Endothelial cell of umbilical vein (primary cell): ENCODE results near the gene STXBP2. TPM values are rescaled to one million over a fixed set of nuclear protein-coding genes. Genes with fewer than 3 reads are reported as not detected.

ENCODE experiments used
- BruUV-seq: library from RNA; stranded (reverse); fragments of 400-500 nt; replicated peaks from 2 replicates; lab custom pipeline; 2021; lab: Mats Ljungman, UMichigan
- CTCF ChIA-PET: fragments of 300-600, 350-600 bp; sonication (Branson Sonifier 250); formaldehyde crosslinking; loops from one replicate; lab custom pipeline; 2021; ENCODE audit warnings: antibody characterized with exemption, inconsistent platforms; lab: Charles Lee
- POLR2A ChIA-PET: fragments of 300-600, 350-600 bp; sonication (Branson Sonifier 250); formaldehyde crosslinking; loops from one replicate; lab custom pipeline; 2021; ENCODE audit warnings: antibody characterized with exemption, inconsistent platforms; lab: Charles Lee
- DNase-seq: peaks from one replicate; pipeline ENCODE4 v3.0.0-alpha.2; 2011; ENCODE audit warnings: low read depth, low spot score
- FAIRE-seq: peaks from 2 replicates; lab custom pipeline; 2011; peaks lifted over from hg19 to GRCh38; lab: Jason Lieb, UNC
- H2AFZ ChIP-seq: 2 replicates; pipeline ENCODE4 v1.6.0; 2012; ENCODE audit warnings: low read depth, low read length, control low read depth, inconsistent platforms
- H3K27ac ChIP-seq: 2 replicates; pipeline ENCODE4 v1.5.1; 2011; ENCODE audit warnings: low read depth, mild to moderate bottlenecking, control low read depth, low read length, moderate library complexity; ENCODE audit not compliant: insufficient read depth
- H3K27me3 ChIP-seq, 2 experiments: 2 replicates each; pipeline versions ENCODE4 v1.6.0 to v1.6.1; 2011; ENCODE audit warnings: low read length in 2 of 2, mixed read lengths in 1 of 2; ENCODE audit not compliant: control insufficient read depth in 2 of 2, insufficient read depth in 2 of 2
- H3K36me3 ChIP-seq, 2 experiments: 2 replicates in 1 of 2; 3 replicates in 1 of 2; pipeline ENCODE4 v1.5.1; 2011; ENCODE audit warnings: low read length in 2 of 2, mild to moderate bottlenecking in 1 of 2, moderate library complexity in 1 of 2; ENCODE audit not compliant: control insufficient read depth in 2 of 2, insufficient read depth in 2 of 2; ENCODE audit errors: extremely low read depth in 1 of 2
- H3K4me1 ChIP-seq: 3 replicates; pipeline ENCODE4 v1.5.1; 2011; ENCODE audit warnings: mild to moderate bottlenecking, low read length; ENCODE audit not compliant: control insufficient read depth, insufficient read depth; ENCODE audit errors: extremely low read depth
- H3K4me2 ChIP-seq: 2 replicates; pipeline ENCODE4 v1.6.1; 2011; ENCODE audit warnings: low read length, control low read depth, mixed read lengths; ENCODE audit not compliant: insufficient read depth
- H3K4me3 ChIP-seq, 3 experiments: fragments of 200-600 bp in 1 of 3; sonication (generic), shearing (Covaris generic) in 1 of 3; replicated peaks in 1 of 3; 2 replicates each; pipeline ENCODE4 v1.5.1; 2011 to 2016; ENCODE audit warnings: control low read depth in 3 of 3, low read length in 3 of 3, mild to moderate bottlenecking in 2 of 3, inconsistent platforms in 1 of 3, low read depth in 1 of 3, moderate library complexity in 1 of 3; ENCODE audit not compliant: insufficient read depth in 1 of 3
- H3K79me2 ChIP-seq: 2 replicates; pipeline ENCODE4 v1.6.0; 2012; ENCODE audit warnings: low read length, inconsistent platforms; ENCODE audit not compliant: control insufficient read depth, insufficient read depth
- H3K9ac ChIP-seq: replicated peaks from 2 replicates; pipeline ENCODE3; 2011; ENCODE audit warnings: low read length, control low read depth; ENCODE audit not compliant: insufficient read depth; ENCODE audit errors: extremely low read depth
- H3K9me1 ChIP-seq: replicated peaks from 3 replicates; pipeline ENCODE4 v1.6.0; 2011; ENCODE audit warnings: mild to moderate bottlenecking, low read length; ENCODE audit not compliant: control insufficient read depth, insufficient read depth; ENCODE audit errors: extremely low read depth
- H3K9me3 ChIP-seq: replicated peaks from 2 replicates; pipeline ENCODE4 v1.5.1; 2012; ENCODE audit warnings: low read length, inconsistent platforms; ENCODE audit not compliant: control insufficient read depth, insufficient read depth
- H4K20me1 ChIP-seq: replicated peaks from 2 replicates; pipeline ENCODE3; 2011; ENCODE audit warnings: mild to moderate bottlenecking, low read length; ENCODE audit not compliant: control insufficient read depth, insufficient read depth; ENCODE audit errors: extremely low read depth
- EZH2 ChIP-seq: IDR thresholded peaks from 2 replicates; pipeline ENCODE4 v1.6.1; 2012; ENCODE audit warnings: borderline replicate concordance, low read depth, mild to moderate bottlenecking, moderate library complexity, low read length, inconsistent platforms; ENCODE audit not compliant: severe bottlenecking
- FOS ChIP-seq: IDR thresholded peaks from 2 replicates; pipeline ENCODE4 v1.6.1; 2011; ENCODE audit warnings: mild to moderate bottlenecking, low read length, moderate library complexity, borderline replicate concordance; ENCODE audit not compliant: insufficient read depth
- GATA2 ChIP-seq: IDR thresholded peaks from 2 replicates; pipeline ENCODE4 v1.7.0; 2011; ENCODE audit warnings: low read depth, mild to moderate bottlenecking, moderate library complexity, mixed read lengths, low read length; ENCODE audit not compliant: insufficient read length, insufficient read depth
- JUN ChIP-seq: IDR thresholded peaks from 2 replicates; pipeline ENCODE4 v1.6.1; 2011; ENCODE audit warnings: borderline replicate concordance, low read depth; ENCODE audit not compliant: insufficient read length, insufficient read depth
- MAX ChIP-seq: IDR thresholded peaks from 2 replicates; pipeline ENCODE4 v1.6.1; 2011; ENCODE audit not compliant: insufficient read depth, insufficient read length
- MYC ChIP-seq: IDR thresholded peaks from one replicate; pipeline ENCODE4 v1.6.1; 2011; ENCODE audit warnings: mild to moderate bottlenecking, low read depth, low read length
- POLR2A ChIP-seq: IDR thresholded peaks from 2 replicates; pipeline ENCODE4 v1.6.1; 2012; ENCODE audit warnings: low read depth, mild to moderate bottlenecking, control low read depth, low read length
- POLR2AphosphoS5 ChIP-seq: IDR thresholded peaks from 2 replicates; pipeline ENCODE4 v1.6.1; 2012; ENCODE audit warnings: low read depth, mild to moderate bottlenecking, control low read depth, low read length, moderate library complexity; ENCODE audit not compliant: insufficient read depth
- dilution Hi-C: fragments of 300-500 bp; cut with MboI; formaldehyde crosslinking; loops from one replicate; pipeline ENCODE4 v1.15.0; 2019; ENCODE audit warnings: low sequenced_read_pairs; ENCODE audit not compliant: extremely low pct_ligation_motif_present
- intact Hi-C: fragments of 100-400 bp; cut with micrococcal nuclease; formaldehyde crosslinking; loops from one replicate; pipeline ENCODE4 v1.10.0; 2022
- polyA plus RNA-seq, 4 experiments: library from polyadenylated mRNA; depleted of rRNA in 3 of 4; stranded (reverse) in 3 of 4; unstranded in 1 of 4; fragments of >200 nt; gene quantifications; 2 replicates each; pipeline versions ENCODE4 v1.2.1 to v1.2.3, GENCODE V29; 2011 to 2012; ENCODE audit warnings: missing spikeins in 1 of 4
- total RNA-seq: library from RNA; stranded (reverse); gene quantifications from 2 replicates; pipeline ENCODE4 v1.2.3, GENCODE V29; 2021
- TF ChIP-seq, protein P1 (sequence below), 2 donors: IDR thresholded peaks; 1 replicate in 1 of 2; 2 replicates in 1 of 2; pipeline ENCODE4 v1.5.1; 2011; ENCODE audit warnings: low read length in 2 of 2, mild to moderate bottlenecking in 2 of 2, moderate library complexity in 2 of 2, control low read depth in 1 of 2, inconsistent platforms in 1 of 2, low read depth in 1 of 2; ENCODE audit not compliant: insufficient read depth in 1 of 2; ENCODE audit errors: extremely low read depth in 1 of 2

Gene STXBP2
- total and polyA plus RNA-seq, 2 donors (not counting 3 experiments of a cell fraction or from before 2014, with no cell fraction given), result 70.0 to 105 TPM

- Histone ChIP-seq H2AFZ (no peak overlapping the region), H3K27me3 (no peaks in the 10 kb centered on the region), H3K9ac (no peak overlapping the region), H3K4me1 (peaks cover 8% of the 10 kb centered on the region), H3K9me3 (no peaks in the 10 kb centered on the region), H3K4me2 (no peak overlapping the region), H3K36me3 (peaks cover 2 to 37% of the 10 kb centered on the region in 2 experiments), H3K4me3 (no peak overlapping the region), H3K9me1 (no peaks in the 10 kb centered on the region), H3K79me2 (peaks cover 25% of the 10 kb centered on the region), H3K27ac (no peak overlapping the region), H4K20me1 (no peaks in the 10 kb centered on the region)
- no peak for DNase-seq
- intact Hi-C loops (no loop called here), dilution Hi-C loops (no loop called here)
- no peak for FAIRE-seq
- TF ChIP-seq EZH2, result no peak
- no peak for TF ChIP-seq GATA2
- TF ChIP-seq POLR2AphosphoS5, result no peak
- no peak for TF ChIP-seq POLR2A
- TF ChIP-seq FOS, result no peak
- TF ChIP-seq MAX, result no peak
- no peak for TF ChIP-seq MYC
- TF ChIP-seq, protein P1, sequence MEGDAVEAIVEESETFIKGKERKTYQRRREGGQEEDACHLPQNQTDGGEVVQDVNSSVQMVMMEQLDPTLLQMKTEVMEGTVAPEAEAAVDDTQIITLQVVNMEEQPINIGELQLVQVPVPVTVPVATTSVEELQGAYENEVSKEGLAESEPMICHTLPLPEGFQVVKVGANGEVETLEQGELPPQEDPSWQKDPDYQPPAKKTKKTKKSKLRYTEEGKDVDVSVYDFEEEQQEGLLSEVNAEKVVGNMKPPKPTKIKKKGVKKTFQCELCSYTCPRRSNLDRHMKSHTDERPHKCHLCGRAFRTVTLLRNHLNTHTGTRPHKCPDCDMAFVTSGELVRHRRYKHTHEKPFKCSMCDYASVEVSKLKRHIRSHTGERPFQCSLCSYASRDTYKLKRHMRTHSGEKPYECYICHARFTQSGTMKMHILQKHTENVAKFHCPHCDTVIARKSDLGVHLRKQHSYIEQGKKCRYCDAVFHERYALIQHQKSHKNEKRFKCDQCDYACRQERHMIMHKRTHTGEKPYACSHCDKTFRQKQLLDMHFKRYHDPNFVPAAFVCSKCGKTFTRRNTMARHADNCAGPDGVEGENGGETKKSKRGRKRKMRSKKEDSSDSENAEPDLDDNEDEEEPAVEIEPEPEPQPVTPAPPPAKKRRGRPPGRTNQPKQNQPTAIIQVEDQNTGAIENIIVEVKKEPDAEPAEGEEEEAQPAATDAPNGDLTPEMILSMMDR (IDR thresholded peaks at IDR 0.05; ENCODE audit: extremely low read depth in 1 of 2, insufficient read depth in 1 of 2, low read depth in 1 of 2, low read length in 2 of 2), result no peak
- TF ChIP-seq JUN, result no peak
- BruUV-seq, result no TSS peak
- ChIA-PET POLR2A (interaction anchor here (0.6 kb wide), 2 partner anchors 75 to 176 kb away, joined by 3 read pairs; no protein-coding TSS in a partner anchor), CTCF (no interaction called here)
Measured at GRCh38 chr19:7623725-7624603, 12.9 kb upstream of the STXBP2 start.
